Ishikawa (cell line): ENCODE results near the gene C4orf50.

Experiments used
- CEBPB ChIP-seq: IDR thresholded peaks from 2 replicates; pipeline ENCODE4 v1.6.1; 2012
- CREB1 ChIP-seq: IDR thresholded peaks from 2 replicates; pipeline ENCODE4 v1.6.1; 2012; ENCODE audit warnings: low read depth
- EGR1 ChIP-seq: IDR thresholded peaks from 2 replicates; pipeline ENCODE4 v1.6.1; 2012
- EP300 ChIP-seq: IDR thresholded peaks from 2 replicates; pipeline ENCODE4 v1.6.1; 2012; ENCODE audit warnings: borderline replicate concordance
- FOXM1 ChIP-seq: IDR thresholded peaks from 2 replicates; pipeline ENCODE4 v1.6.1; 2012; ENCODE audit warnings: low read depth, borderline replicate concordance
- MAX ChIP-seq: IDR thresholded peaks from 2 replicates; pipeline ENCODE4 v1.6.1; 2012
- NFIC ChIP-seq: IDR thresholded peaks from 2 replicates; pipeline ENCODE4 v1.6.1; 2012
- RAD21 ChIP-seq: IDR thresholded peaks from 2 replicates; pipeline ENCODE4 v1.6.1; 2012; ENCODE audit warnings: low read depth
- TAF1 ChIP-seq: IDR thresholded peaks from 2 replicates; pipeline ENCODE4 v1.6.1; 2012; ENCODE audit warnings: low read depth, mild to moderate bottlenecking
- TCF12 ChIP-seq: IDR thresholded peaks from 2 replicates; pipeline ENCODE4 v1.6.1; 2012; ENCODE audit warnings: low read depth
- YY1 ChIP-seq: IDR thresholded peaks from 2 replicates; pipeline ENCODE4 v1.6.1; 2012; ENCODE audit warnings: low read depth
- TF ChIP-seq, protein P1 (sequence below): IDR thresholded peaks from 2 replicates; pipeline ENCODE4 v1.6.1; 2012; ENCODE audit warnings: low read depth, mild to moderate bottlenecking
- TF ChIP-seq, protein P2 (sequence below): IDR thresholded peaks from 2 replicates; pipeline ENCODE4 v1.6.1; 2012

DNA sequence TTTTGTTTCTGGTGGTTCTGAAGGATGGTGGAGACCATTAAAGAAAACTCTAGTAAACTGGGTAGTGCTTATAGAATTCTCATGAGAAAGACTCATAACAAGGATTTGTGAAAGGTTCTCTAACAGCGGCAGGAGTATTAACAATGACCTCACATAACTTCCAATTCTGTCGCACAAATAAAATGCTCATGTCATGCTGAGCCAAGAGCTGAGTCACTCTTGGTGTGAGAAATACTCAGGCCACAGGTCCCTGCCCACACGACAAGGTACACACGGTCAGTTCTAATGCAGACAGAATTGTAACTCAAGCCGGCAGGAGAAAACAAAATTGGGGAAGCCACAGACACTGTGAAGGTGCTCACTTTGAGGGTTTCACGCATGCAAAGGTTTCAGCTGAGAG is 34.4 kb upstream of the C4orf50 start:
- TF ChIP-seq TAF1 (no peak), RAD21 (no peak), CEBPB (no peak), EP300 (no peak), FOXM1 (no peak), TCF12 (no peak), MAX (no peak), NFIC (no peak), EGR1 (no peak), CREB1 (no peak), YY1 (no peak)
- TF ChIP-seq, protein P1, sequence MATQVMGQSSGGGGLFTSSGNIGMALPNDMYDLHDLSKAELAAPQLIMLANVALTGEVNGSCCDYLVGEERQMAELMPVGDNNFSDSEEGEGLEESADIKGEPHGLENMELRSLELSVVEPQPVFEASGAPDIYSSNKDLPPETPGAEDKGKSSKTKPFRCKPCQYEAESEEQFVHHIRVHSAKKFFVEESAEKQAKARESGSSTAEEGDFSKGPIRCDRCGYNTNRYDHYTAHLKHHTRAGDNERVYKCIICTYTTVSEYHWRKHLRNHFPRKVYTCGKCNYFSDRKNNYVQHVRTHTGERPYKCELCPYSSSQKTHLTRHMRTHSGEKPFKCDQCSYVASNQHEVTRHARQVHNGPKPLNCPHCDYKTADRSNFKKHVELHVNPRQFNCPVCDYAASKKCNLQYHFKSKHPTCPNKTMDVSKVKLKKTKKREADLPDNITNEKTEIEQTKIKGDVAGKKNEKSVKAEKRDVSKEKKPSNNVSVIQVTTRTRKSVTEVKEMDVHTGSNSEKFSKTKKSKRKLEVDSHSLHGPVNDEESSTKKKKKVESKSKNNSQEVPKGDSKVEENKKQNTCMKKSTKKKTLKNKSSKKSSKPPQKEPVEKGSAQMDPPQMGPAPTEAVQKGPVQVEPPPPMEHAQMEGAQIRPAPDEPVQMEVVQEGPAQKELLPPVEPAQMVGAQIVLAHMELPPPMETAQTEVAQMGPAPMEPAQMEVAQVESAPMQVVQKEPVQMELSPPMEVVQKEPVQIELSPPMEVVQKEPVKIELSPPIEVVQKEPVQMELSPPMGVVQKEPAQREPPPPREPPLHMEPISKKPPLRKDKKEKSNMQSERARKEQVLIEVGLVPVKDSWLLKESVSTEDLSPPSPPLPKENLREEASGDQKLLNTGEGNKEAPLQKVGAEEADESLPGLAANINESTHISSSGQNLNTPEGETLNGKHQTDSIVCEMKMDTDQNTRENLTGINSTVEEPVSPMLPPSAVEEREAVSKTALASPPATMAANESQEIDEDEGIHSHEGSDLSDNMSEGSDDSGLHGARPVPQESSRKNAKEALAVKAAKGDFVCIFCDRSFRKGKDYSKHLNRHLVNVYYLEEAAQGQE, result no peak
- TF ChIP-seq, protein P2, sequence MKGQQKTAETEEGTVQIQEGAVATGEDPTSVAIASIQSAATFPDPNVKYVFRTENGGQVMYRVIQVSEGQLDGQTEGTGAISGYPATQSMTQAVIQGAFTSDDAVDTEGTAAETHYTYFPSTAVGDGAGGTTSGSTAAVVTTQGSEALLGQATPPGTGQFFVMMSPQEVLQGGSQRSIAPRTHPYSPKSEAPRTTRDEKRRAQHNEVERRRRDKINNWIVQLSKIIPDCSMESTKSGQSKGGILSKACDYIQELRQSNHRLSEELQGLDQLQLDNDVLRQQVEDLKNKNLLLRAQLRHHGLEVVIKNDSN, result no peak
